ENCODE measurements around the gene PSMB11. TPM values are rescaled to one million over a fixed set of nuclear protein-coding genes. Genes with fewer than 3 reads are reported as not detected.
A peak's percentile ranks its signal among the peaks of the same experiment; 100 is the strongest.

PSMB11 gene
- total and polyA plus RNA-seq, 10 of the 15 experiments (the other 5 are each of a cell fraction or from before 2014, with no cell fraction given) = not detected

- TF ChIP-seq YY1 (IDR thresholded peaks at IDR 0.05; ENCODE audit: low read depth, low read length) (peak; percentile 97), NBN (IDR thresholded peaks at IDR 0.05) (peak; percentile 88), FOXM1 (IDR thresholded peaks at IDR 0.05; ENCODE audit: low read depth, low read length) (no peak), ZZZ3 (IDR thresholded peaks at IDR 0.05; ENCODE audit: control insufficient read depth, insufficient read length, low read depth) (no peak), POLR2AphosphoS5 (IDR thresholded peaks at IDR 0.05; ENCODE audit: low read length) (peak; percentile 89), CTCF (IDR thresholded peaks at IDR 0.05 in 2 of 3, conservative IDR thresholded peaks at IDR 0.05 in 1 of 3; ENCODE audit: control insufficient read depth in 2 of 3, extremely low read depth in 1 of 3, insufficient read depth in 1 of 3, low read depth in 3 of 3, low read length in 3 of 3) (no peak), KDM1A (IDR thresholded peaks at IDR 0.05; ENCODE audit: borderline replicate concordance) (no peak), IRF3 (IDR thresholded peaks at IDR 0.05) (no peak), ASH2L (IDR thresholded peaks at IDR 0.05; ENCODE audit: borderline replicate concordance, low read depth) (no peak), RB1 (IDR thresholded peaks at IDR 0.05; ENCODE audit: borderline replicate concordance) (no peak), ZNF217 (IDR thresholded peaks at IDR 0.05) (no peak), CREM (IDR thresholded peaks at IDR 0.05; ENCODE audit: low read depth) (peak; percentile 93), CBFB (IDR thresholded peaks at IDR 0.05; ENCODE audit: low read depth) (peak; percentile 62), TCF7 (IDR thresholded peaks at IDR 0.05; ENCODE audit: borderline replicate concordance) (no peak), BMI1 (IDR thresholded peaks at IDR 0.05; ENCODE audit: borderline replicate concordance) (0 out of 2 replicates have a peak, but pooled peaks have one; percentile 54), CREB1 (IDR thresholded peaks at IDR 0.05; ENCODE audit: low read depth) (peak; percentile 97), MTA2 (IDR thresholded peaks at IDR 0.05; ENCODE audit: low read depth) (no peak), SPI1 (IDR thresholded peaks at IDR 0.05; ENCODE audit: borderline replicate concordance, insufficient read depth, low read depth, low read length) (no peak; the same call in 1 of the 2 replicates), RAD21 (IDR thresholded peaks at IDR 0.05; ENCODE audit: insufficient read depth, low read depth, low read length) (no peak), ZNF622 (IDR thresholded peaks at IDR 0.05) (no peak), IRF5 (IDR thresholded peaks at IDR 0.05; ENCODE audit: borderline replicate concordance) (no peak)
- TF ChIP-seq, protein P1, sequence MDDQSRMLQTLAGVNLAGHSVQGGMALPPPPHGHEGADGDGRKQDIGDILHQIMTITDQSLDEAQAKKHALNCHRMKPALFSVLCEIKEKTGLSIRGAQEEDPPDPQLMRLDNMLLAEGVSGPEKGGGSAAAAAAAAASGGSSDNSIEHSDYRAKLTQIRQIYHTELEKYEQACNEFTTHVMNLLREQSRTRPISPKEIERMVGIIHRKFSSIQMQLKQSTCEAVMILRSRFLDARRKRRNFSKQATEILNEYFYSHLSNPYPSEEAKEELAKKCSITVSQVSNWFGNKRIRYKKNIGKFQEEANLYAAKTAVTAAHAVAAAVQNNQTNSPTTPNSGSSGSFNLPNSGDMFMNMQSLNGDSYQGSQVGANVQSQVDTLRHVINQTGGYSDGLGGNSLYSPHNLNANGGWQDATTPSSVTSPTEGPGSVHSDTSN (IDR thresholded peaks at IDR 0.05; ENCODE audit: insufficient replicate concordance, low read depth, low read length) = no peak
- TF ChIP-seq, protein P2, sequence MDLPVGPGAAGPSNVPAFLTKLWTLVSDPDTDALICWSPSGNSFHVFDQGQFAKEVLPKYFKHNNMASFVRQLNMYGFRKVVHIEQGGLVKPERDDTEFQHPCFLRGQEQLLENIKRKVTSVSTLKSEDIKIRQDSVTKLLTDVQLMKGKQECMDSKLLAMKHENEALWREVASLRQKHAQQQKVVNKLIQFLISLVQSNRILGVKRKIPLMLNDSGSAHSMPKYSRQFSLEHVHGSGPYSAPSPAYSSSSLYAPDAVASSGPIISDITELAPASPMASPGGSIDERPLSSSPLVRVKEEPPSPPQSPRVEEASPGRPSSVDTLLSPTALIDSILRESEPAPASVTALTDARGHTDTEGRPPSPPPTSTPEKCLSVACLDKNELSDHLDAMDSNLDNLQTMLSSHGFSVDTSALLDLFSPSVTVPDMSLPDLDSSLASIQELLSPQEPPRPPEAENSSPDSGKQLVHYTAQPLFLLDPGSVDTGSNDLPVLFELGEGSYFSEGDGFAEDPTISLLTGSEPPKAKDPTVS (IDR thresholded peaks at IDR 0.05; ENCODE audit: low read depth, low read length) = no peak
- TF ChIP-seq, protein P3, sequence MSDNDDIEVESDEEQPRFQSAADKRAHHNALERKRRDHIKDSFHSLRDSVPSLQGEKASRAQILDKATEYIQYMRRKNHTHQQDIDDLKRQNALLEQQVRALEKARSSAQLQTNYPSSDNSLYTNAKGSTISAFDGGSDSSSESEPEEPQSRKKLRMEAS (IDR thresholded peaks at IDR 0.05; ENCODE audit: low read depth, low read length) = peak; percentile 18; the same call in 1 of the 2 replicates
These were observed 7.3 kb upstream of the PSMB11 start, which contains the start of gene PSMB5 (continued) for GRCh38 chr14:23034498-23035302.
